ENCODE results near the gene TMUB2.

The TMUB2 gene

DNA sequence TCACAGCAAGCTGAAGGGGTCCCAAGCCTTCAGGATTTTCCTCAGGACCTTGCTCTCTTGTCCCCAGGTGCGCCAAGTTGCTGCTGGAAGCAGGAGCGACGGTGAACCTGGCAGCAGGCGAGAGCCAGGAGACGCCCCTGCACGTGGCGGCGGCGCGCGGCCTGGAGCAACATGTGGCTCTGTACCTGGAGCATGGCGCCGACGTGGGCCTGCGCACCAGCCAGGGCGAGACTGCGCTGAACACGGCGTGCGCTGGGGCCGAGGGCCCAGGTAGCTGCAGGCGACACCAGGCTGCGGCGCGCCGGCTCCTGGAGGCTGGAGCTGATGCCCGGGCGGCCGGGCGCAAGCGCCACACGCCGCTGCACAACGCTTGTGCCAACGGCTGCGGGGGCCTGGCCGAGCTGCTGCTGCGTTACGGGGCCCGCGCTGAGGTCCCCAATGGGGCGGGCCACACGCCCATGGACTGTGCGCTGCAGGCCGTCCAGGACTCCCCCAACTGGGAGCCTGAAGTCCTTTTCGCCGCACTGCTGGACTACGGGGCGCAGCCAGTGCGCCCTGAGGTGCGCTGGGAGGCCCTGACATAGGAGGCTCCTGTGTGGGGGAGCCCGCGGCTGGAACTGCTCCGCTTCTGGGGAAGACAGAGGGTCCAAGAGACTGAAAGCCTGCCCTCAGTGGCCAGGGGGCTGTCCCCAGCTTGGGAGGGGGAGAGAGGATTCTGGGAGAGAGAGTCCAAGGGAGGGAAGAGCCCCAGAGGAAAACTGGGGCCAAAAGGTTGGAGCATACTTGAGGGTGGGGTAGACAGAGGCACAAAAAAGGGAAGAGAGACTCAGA lies 9.9 kb upstream of the TMUB2 start:
- in situ Hi-C loops (cut with MboI; ENCODE audit: low sequenced_read_pairs): no loop called here

DNA sequence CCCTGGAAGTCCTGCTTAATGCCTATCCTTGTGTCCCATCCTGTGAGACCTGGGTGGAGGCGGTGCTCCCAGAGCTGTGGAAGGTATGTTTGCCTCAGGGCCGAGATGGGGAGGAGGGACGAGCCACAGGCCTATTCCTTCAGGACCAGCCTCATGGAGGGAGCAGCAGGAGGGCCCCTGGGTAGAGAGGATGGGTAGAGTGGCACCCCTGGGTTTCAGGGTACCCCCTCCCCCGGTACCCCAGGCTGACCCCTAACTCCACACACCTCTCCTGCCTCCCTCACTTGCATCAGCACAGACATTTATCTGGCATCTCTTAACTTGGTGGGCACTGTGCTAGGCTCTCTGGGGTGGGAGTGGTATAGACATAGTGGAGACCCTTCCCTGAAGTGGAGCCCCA lies 9.1 kb upstream of the TMUB2 start:
- in situ Hi-C loops (cut with MboI; ENCODE audit: low sequenced_read_pairs): no loop called here

- in situ Hi-C loops (cut with MboI; ENCODE audit: low sequenced_read_pairs): no loop called here
These were observed 8.6 kb upstream of the TMUB2 start for GRCh38 chr17:44178133-44178532.

- in situ Hi-C loops (cut with MboI; ENCODE audit: low sequenced_read_pairs): no loop called here
These were observed 3.7 kb upstream of the TMUB2 start for GRCh38 chr17:44183024-44183423.

DNA sequence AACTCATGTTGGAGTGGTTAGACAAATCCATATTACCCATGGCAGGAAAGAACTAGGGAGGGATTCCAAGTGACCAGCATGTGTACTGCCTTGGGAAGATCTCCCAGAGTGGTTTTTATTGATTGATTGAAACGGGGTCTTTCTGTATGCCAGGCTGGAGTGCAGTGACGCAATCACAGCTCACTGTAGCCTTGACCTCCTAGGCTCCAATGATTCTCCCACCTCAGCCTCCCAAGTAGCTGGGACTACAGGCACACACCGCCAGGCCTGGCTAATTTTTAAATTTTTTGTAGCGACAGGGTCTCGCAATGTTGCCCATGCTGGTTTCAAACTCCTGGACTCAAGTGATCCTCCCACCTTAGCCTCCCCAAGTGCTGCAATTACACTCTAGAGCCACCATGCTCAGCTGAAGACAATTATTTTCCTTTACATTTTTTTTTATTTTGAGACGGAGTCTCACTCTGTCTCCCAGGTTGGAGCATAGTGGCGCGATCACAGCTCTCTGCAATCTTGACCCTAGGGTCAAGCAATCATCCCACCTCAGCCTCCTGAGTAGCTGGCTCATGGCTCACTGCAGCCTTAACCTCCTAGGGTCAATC lies 2.5 kb upstream of the TMUB2 start:
- in situ Hi-C loops (cut with MboI; ENCODE audit: low sequenced_read_pairs): no loop called here

DNA sequence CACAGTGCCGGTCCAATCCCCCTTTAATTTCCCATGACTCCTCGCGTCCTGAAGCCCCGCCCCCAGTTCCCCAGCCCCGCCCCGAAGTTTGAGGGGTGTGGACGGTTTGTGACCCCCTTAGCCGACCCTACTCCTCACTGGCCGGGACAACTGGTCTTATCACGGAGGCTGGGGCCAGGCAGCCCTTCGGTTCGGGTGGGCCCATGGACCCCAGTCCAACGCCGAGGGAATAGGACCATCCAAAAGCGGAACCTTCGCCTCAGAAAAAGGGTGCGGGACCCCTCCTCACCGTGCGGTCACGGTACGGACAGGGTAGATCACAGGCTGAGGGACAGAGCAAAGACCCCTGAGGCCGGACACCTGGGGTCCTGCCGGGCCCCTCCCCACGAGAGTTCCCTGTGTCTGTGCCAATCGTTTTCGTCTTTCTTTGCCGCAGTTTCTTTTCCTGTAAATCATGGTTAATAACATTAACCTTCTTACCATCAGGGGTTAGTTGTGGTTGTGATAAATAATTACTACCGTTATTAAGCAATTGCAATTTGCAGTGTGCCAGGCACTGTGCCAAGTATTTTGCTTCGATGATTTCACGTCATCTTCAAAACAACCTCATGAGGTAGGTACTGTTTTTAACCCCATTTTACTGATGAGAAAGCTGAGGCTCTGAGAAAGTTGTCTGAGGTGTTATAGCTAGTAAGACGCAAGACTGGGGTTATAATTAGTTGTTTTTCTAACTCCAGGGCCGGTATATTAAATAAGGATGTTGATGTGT lies 543 bp downstream of the TMUB2 start:
- in situ Hi-C loops (cut with MboI; ENCODE audit: low sequenced_read_pairs): no loop called here

DNA sequence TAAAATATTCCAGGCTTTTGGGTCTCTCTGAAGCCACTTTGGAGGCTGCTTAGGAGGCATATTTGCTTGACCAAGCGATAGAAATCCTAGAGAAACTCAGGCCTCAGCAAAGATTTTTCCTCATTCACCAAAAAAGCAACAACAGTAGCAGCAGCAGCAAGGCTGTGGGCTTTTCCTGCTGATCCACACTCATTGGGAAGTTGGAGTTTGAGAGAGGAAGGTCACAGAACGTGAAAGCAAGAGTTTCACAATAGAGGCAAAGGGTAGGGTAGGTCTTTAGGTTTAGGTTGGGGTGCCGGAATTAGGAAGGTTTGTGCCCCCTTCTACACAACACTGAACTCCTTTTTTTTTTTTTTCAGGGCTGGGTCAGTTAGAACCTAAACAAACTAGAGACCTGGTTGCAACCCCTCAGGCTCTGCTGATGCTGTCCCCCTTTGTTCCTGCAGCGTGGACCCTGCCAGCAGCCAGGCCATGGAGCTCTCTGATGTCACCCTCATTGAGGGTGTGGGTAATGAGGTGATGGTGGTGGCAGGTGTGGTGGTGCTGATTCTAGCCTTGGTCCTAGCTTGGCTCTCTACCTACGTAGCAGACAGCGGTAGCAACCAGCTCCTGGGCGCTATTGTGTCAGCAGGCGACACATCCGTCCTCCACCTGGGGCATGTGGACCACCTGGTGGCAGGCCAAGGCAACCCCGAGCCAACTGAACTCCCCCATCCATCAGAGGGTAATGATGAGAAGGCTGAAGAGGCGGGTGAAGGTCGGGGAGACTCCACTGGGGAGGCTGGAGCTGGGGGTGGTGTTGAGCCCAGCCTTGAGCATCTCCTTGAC lies 2.0 kb downstream of the TMUB2 start:
- in situ Hi-C loops (cut with MboI; ENCODE audit: low sequenced_read_pairs): no loop called here

DNA sequence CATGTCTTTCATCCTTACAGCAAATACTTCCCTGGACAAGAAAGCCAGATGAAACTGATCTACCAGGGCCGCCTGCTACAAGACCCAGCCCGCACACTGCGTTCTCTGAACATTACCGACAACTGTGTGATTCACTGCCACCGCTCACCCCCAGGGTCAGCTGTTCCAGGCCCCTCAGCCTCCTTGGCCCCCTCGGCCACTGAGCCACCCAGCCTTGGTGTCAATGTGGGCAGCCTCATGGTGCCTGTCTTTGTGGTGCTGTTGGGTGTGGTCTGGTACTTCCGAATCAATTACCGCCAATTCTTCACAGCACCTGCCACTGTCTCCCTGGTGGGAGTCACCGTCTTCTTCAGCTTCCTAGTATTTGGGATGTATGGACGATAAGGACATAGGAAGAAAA lies 3.7 kb downstream of the TMUB2 start:
- in situ Hi-C loops (cut with MboI; ENCODE audit: low sequenced_read_pairs): no loop called here

DNA sequence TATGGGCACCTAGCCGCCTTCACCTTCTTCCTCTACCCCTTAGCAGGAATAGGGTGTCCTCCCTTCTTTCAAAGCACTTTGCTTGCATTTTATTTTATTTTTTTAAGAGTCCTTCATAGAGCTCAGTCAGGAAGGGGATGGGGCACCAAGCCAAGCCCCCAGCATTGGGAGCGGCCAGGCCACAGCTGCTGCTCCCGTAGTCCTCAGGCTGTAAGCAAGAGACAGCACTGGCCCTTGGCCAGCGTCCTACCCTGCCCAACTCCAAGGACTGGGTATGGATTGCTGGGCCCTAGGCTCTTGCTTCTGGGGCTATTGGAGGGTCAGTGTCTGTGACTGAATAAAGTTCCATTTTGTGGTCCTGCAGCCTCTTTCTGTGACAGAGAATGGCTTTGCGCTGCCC lies 4.6 kb downstream of the TMUB2 start:
- in situ Hi-C loops (cut with MboI; ENCODE audit: low sequenced_read_pairs): no loop called here

GRCh38 chr17:44191941-44192496 lies 5.2 kb downstream of the TMUB2 start:
- in situ Hi-C loops (cut with MboI; ENCODE audit: low sequenced_read_pairs): no loop called here

GRCh38 chr17:44192750-44193149 lies 6.0 kb downstream of the TMUB2 start:
- in situ Hi-C loops (cut with MboI; ENCODE audit: low sequenced_read_pairs): no loop called here

DNA sequence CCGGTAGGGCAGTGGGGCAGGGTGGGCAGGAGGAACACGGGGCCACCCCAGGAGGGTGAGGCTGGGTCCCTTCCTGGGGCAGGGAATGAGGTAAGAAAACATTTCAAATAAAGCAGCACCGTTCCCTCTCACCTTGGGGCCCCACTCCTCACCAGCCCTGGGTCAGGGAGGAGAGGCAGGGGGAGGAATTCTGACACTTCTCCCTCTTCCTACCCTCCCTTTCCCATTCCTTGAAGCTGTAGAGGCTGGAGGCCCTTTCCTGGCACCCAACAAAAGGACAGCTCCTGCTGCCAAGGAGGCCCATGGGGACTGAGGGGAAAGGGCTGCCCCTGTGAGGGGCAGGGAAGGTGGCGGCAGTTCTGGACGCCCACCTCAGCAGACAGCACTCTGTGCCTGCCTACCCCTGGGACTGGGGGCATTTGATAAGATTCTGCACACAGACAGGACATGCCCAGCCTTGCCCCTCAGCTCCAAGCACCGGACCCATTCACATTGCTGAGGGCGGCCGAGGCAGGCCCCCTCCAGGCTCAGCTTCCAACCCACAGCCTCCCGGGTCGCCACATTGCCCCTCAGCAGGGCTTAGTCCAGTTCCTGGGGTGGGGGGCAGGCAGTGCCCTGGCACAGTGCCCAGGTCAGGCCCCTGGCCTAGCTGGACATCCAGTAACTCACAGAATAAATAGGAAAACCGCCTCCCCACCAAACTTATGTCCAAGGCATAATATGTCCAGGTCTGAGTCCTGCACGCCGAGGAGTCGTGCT lies 6.7 kb downstream of the TMUB2 start:
- in situ Hi-C loops (cut with MboI; ENCODE audit: low sequenced_read_pairs): no loop called here

DNA sequence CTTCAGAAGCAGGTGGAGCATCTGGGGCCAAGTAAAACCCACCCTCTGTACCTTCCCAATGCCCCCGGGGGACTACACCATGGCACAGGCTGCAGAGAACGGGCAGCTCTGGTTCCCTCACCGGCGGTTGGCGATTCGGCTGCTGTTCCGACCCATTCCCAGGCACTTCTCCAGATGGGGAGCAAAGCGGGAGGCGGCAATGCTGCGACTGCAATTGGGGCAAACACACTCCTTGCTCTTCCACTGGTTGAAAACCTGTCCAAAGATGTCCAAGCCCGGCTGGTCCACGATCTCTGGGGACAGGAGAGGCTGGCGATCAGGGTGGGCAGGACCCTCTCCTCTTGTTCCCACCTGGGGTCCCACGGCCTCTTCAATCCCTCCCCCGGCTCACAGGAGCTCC lies 10.3 kb downstream of the TMUB2 start:
- in situ Hi-C loops (cut with MboI; ENCODE audit: low sequenced_read_pairs): no loop called here

DNA sequence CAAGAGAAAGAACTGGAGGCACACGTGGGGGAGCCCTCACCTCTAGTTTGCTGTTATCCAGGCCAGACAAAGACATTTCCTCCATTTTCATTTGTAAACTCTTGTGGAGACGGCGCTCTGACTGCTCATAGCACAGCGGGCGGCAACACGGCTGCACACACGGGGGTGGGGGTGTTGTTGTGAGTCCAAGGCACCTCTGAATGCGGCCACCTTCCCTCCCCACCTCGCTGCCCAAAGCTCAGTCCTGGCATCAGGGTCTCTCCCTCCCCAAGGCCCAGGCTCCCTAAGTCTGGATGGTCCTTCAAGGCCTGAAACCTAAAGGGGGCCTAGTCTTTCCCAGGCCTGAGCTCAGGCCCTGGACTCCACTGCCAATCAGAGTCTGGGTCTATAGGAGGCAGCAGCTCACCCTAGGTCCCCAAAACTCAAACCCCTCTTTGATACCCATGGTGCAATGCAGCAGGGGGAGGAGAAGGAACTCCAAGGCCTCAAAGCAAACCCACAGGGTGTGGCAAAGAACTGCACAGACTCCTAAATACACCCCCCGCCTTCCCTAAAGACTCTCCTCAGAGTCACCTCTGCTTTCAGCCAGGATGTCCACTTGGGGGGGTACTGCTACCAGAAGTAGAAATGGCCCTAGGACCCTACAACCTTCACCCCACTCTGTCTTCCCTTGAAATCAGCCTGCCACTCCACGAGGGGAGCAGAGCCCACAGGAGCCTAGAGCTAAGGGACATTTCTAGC lies 11.4 kb downstream of the TMUB2 start:
- in situ Hi-C loops (cut with MboI; ENCODE audit: low sequenced_read_pairs): no loop called here

- in situ Hi-C loops (cut with MboI; ENCODE audit: low sequenced_read_pairs): no loop called here
These were observed 12.2 kb downstream of the TMUB2 start for GRCh38 chr17:44198721-44199552.

DNA sequence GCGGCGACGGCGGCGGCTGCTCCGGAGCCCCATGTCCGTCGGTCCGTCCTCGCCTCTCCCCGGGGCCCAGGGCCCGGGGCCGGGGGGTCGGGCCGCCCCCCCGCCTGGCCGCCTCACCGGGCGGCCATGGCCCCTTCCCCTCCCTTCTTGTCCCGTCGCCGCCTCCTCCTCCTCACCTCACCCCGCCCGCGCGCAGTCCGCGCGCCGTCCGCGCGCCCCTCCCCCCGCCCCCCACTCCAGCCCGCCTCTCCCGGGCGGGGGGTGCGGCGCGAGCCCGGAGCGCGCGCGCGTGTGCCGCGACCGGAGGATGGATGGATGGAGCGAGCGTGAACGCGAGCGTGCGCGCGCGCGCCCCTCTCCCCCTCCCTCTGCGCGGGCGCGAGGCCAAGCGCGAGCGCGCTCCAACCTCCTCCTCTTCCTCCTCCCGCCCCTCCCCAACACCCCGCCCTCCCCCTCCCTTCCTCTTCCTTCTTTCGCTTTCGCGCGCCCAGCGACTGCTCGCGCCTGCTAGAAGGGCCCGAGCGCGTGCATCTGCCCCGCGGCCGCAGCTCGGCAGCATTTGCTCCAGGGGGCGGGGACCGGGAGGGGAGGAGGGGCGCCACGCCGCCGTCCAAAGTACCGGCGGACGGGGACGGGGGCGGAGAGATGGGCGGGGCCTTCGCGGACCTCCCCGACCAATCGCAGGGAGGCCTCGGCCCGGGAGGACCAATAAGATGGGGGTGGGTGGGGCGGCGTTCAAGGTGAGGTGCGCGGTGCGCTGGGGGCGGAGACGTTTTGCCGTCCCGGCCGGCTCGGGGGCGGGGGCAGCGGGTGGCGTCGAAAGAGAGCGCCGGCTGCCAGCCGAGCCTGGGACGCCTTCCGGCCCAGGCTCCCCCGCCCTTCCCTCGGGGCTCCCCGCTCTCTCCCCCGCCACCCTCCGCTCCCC lies 13.0 kb downstream of the TMUB2 start, which contains the start of gene ATXN7L3:
Gene ATXN7L3 (minus strand): TSS at position 332 of the 925 bp plus-strand sequence. CDS start 1,814 bp downstream, outside the sequence.
- in situ Hi-C loops (cut with MboI; ENCODE audit: low sequenced_read_pairs): loop anchor here (25.0 kb wide), 1 partner anchor 312 kb away; the partner anchor contains the start of gene GPATCH8
